ENCODE measurements around the gene FYCO1. TPM values are rescaled to one million over a fixed set of nuclear protein-coding genes. Genes with fewer than 3 reads are reported as not detected.

FYCO1 gene
- total and polyA plus RNA-seq, 10 of the 15 experiments (the other 5 are each of a cell fraction or from before 2014, with no cell fraction given), result 1.5 to 8.4 (median 6.5) TPM

DNA sequence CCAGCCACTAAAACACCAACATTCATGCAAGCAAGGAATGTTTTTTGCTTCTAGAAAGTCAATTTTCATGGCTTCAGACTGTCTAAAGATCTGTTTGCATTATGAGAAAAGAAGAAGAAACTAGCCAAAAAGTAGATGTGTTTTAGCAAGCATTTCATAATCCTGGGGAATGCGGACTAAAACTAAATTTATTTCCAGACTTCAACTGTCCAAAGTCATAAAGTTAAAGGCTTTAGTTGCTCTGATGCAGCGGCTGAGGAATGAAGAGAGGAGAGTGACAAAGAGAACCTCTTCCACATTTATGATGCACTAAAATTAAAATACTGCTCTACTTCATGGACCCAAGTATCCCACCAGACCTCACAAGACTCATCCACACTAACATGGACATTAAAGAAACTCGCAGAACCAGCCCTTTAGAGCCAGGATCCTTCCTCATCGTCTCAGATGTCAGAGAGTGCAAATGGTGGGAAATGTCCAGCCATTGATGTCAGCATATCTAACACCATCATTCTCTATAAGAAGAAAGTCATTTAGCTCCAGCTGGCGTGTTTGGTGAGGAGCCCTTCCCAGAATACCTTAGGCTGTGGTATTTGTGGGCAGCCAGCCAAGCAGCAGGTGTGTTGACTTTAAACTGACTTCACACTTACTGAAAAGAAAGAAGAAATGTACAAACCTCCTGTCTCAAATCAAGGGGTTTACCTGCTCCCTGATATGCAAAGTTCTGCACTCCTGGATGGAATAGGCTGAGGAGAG lies 17.4 kb downstream of the FYCO1 start:
- WGBS (ENCODE audit: insufficient coverage, insufficient replicate concordance, low lambda C conversion rate, missing lambda C conversion rate), result 97% methylated on average over 5 of the region's 5 CpGs
- Histone ChIP-seq H4K20me1 (ENCODE audit: control insufficient read depth, insufficient read depth) (no peaks in the 10 kb centered on the region), H3K36me3 (ENCODE audit: control insufficient read depth in 2 of 2, insufficient read depth in 2 of 2, low read length in 1 of 2) (peaks cover 6 to 16% of the 10 kb centered on the region in 2 experiments), H3K4me2 (ENCODE audit: control insufficient read depth, insufficient read depth) (no peak overlapping the region), H3K9ac (ENCODE audit: control insufficient read depth, insufficient read depth, low read length) (no peak overlapping the region), H3K27ac (ENCODE audit: control insufficient read depth, insufficient read depth) (no peak overlapping the region), H3K9me3 (replicated peaks; ENCODE audit: control insufficient read depth, insufficient read depth, low read length) (no peaks in the 10 kb centered on the region), H3K4me1 (ENCODE audit: control insufficient read depth, insufficient read depth, low read length) (peaks cover 11% of the 10 kb centered on the region), H3K4me3 (no peak overlapping the region), H3K27me3 (replicated peaks in 1 of 2; ENCODE audit: control insufficient read depth in 2 of 2, insufficient read depth in 2 of 2, low read length in 1 of 2) (no peaks in the 10 kb centered on the region), H3K79me2 (ENCODE audit: control insufficient read depth, insufficient read depth, low read length) (no peaks in the 10 kb centered on the region), H2AFZ (ENCODE audit: control insufficient read depth, low read depth, low read length) (no peak overlapping the region)
- FAIRE-seq (no peak), DNase-seq (ENCODE audit: low read depth, low spot score) (no peak), ATAC-seq (no peak)
- in situ Hi-C loops (cut with MboI), result no loop called here
- BruUV-seq (replicated peaks), result no TSS peak
- no peak for TF ChIP-seq SMARCA5 (IDR thresholded peaks at IDR 0.05)
- TF ChIP-seq RUNX3 (IDR thresholded peaks at IDR 0.05; ENCODE audit: low read length), result peak; percentile 58
- ChIA-PET POLR2A (interaction anchor here (0.8 kb wide), 1 partner anchor 14 kb away, joined by 3 read pairs; no protein-coding TSS in a partner anchor), CTCF (interaction anchor here (1.3 to 1.5 kb wide), 2 partner anchors 25 to 39 kb away, joined by 3 to 4 read pairs; no protein-coding TSS in a partner anchor), RAD21 (ENCODE audit: unreplicated experiment) (interaction anchor here (3.0 kb wide), 1 partner anchor 99 kb away, joined by 10 read pairs; no protein-coding TSS in a partner anchor), SMC1A (ENCODE audit: uncharacterized antibody, unreplicated experiment) (interaction anchor here (1.0 to 3.1 kb wide), 4 partner anchors 10 to 99 kb away, joined by 3 to 13 read pairs (median 4); no protein-coding TSS in a partner anchor)
- intact Hi-C loops (cut with micrococcal nuclease; ENCODE audit: unreplicated experiment), result no loop called here

DNA sequence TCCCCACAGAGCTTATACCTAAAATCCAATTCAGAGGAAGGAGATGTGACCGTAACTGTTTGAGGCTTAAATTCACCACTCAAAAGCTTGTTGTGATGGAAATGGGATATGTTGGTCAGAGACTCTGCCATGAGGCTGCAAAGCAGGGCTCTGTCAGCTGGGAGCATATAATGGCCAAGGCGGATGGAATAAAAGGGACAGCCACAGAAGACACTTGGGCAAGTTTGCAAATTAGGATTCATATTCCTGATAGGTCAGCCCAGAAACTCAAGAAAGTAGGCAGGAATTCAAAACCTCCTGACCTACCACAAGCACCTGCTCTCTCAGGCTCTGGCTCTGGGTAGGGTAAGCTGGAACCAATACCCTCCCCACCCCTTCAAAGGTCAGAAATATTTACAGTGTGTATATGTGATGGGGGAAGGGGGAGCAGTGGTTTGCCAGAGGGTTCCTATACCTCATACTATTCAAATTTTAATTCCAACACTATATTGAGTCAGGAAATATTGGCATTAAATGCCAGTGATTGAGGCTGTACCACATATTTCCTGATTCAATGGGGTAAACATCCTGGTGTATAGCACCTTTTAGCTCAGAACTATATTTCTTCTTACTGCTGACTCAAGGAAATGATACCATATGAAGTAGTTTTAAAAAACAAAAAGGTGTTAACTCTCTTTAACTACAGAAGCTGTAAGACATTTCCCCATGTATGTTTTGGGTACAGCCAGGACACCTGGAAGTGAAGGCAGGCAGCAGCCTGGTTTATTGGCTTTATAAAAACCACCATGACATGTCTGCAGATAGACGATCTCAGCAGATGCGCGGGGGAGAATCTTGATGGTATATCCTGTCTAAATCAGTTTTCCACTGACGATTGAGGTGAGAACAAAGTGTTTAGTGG lies 19.2 kb downstream of the FYCO1 start:
- SMC1A ChIA-PET (ENCODE audit: uncharacterized antibody, unreplicated experiment), result interaction anchor here (1.2 to 2.1 kb wide), 5 partner anchors 11 to 101 kb away, joined by 3 to 5 read pairs (median 3); no protein-coding TSS in a partner anchor
- RAD21 ChIA-PET (ENCODE audit: unreplicated experiment), result interaction anchor here (3.0 kb wide), 1 partner anchor 101 kb away, joined by 10 read pairs; no protein-coding TSS in a partner anchor
- intact Hi-C loops (cut with micrococcal nuclease; ENCODE audit: unreplicated experiment), result no loop called here
- POLR2A ChIA-PET, result interaction anchor here (2.0 kb wide), 1 partner anchor 14 kb away, joined by 5 read pairs; no protein-coding TSS in a partner anchor
- H3K36me3 ChIP-seq (ENCODE audit: control insufficient read depth in 2 of 2, insufficient read depth in 2 of 2, low read length in 1 of 2), result peaks cover 5 to 9% of the 10 kb centered on the region in 2 experiments
- no peaks in the 10 kb centered on the region for H3K27me3 ChIP-seq (replicated peaks in 1 of 2; ENCODE audit: control insufficient read depth in 2 of 2, insufficient read depth in 2 of 2, low read length in 1 of 2)
- no peak overlapping the region for H3K4me2 ChIP-seq (ENCODE audit: control insufficient read depth, insufficient read depth)
- TSS peak; percentile 11 for BruUV-seq (replicated peaks)
- H2AFZ ChIP-seq (ENCODE audit: control insufficient read depth, low read depth, low read length), result no peak overlapping the region
- H3K4me1 ChIP-seq (ENCODE audit: control insufficient read depth, insufficient read depth, low read length), result peaks cover 26% of the 10 kb centered on the region
- TF ChIP-seq ZNF274 (IDR thresholded peaks at IDR 0.05; ENCODE audit: insufficient read depth, insufficient read length), result no peak
- TF ChIP-seq, protein P1, sequence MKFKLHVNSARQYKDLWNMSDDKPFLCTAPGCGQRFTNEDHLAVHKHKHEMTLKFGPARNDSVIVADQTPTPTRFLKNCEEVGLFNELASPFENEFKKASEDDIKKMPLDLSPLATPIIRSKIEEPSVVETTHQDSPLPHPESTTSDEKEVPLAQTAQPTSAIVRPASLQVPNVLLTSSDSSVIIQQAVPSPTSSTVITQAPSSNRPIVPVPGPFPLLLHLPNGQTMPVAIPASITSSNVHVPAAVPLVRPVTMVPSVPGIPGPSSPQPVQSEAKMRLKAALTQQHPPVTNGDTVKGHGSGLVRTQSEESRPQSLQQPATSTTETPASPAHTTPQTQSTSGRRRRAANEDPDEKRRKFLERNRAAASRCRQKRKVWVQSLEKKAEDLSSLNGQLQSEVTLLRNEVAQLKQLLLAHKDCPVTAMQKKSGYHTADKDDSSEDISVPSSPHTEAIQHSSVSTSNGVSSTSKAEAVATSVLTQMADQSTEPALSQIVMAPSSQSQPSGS (IDR thresholded peaks at IDR 0.05; ENCODE audit: low read length), result no peak
- TF ChIP-seq, protein P2, sequence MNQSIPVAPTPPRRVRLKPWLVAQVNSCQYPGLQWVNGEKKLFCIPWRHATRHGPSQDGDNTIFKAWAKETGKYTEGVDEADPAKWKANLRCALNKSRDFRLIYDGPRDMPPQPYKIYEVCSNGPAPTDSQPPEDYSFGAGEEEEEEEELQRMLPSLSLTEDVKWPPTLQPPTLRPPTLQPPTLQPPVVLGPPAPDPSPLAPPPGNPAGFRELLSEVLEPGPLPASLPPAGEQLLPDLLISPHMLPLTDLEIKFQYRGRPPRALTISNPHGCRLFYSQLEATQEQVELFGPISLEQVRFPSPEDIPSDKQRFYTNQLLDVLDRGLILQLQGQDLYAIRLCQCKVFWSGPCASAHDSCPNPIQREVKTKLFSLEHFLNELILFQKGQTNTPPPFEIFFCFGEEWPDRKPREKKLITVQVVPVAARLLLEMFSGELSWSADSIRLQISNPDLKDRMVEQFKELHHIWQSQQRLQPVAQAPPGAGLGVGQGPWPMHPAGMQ (IDR thresholded peaks at IDR 0.05; ENCODE audit: borderline replicate concordance), result no peak
- no peak for TF ChIP-seq TCF7 (IDR thresholded peaks at IDR 0.05; ENCODE audit: borderline replicate concordance)
- CTCF ChIA-PET, result interaction anchor here (1.0 to 1.3 kb wide), 2 partner anchors 23 to 103 kb away, joined by 3 read pairs; no protein-coding TSS in a partner anchor
- no peak overlapping the region for H3K27ac ChIP-seq (ENCODE audit: control insufficient read depth, insufficient read depth)
- H4K20me1 ChIP-seq (ENCODE audit: control insufficient read depth, insufficient read depth), result no peaks in the 10 kb centered on the region
- DNase-seq (ENCODE audit: low read depth, low spot score) (no peak), FAIRE-seq (no peak), ATAC-seq (no peak)
- no peak overlapping the region for H3K4me3 ChIP-seq
- 94% methylated on average over 6 of the region's 6 CpGs for WGBS (ENCODE audit: insufficient coverage, insufficient replicate concordance, low lambda C conversion rate, missing lambda C conversion rate)
- H3K9ac ChIP-seq (ENCODE audit: control insufficient read depth, insufficient read depth, low read length), result no peak overlapping the region
- in situ Hi-C loops (cut with MboI), result no loop called here
- no peaks in the 10 kb centered on the region for H3K9me3 ChIP-seq (replicated peaks; ENCODE audit: control insufficient read depth, insufficient read depth, low read length)
- no peaks in the 10 kb centered on the region for H3K79me2 ChIP-seq (ENCODE audit: control insufficient read depth, insufficient read depth, low read length)

Measured in GM12878 (cell line).